ENCODE data around the gene TLCD5. TPM values are rescaled to one million over a fixed set of nuclear protein-coding genes. Genes with fewer than 3 reads are reported as not detected.

TLCD5 gene
- total RNA-seq, 3 donors from 2014 or later, result 2.9 to 8.2 (median 6.9) TPM

GRCh38 chr11:120333801-120334200 is 8.7 kb downstream of the TLCD5 start:
- H3K36me3 ChIP-seq, result no peaks in the 10 kb centered on the region
- no peaks in the 10 kb centered on the region for H3K27me3 ChIP-seq
- peaks cover 0 to 9% of the 10 kb centered on the region in 2 donors for H3K4me1 ChIP-seq
- no peak for DNase-seq (ENCODE audit: low spot score in 2 of 2)
- H3K4me3 ChIP-seq, result no peak overlapping the region
- H3K9me3 ChIP-seq, result no peaks in the 10 kb centered on the region
- H3K27ac ChIP-seq, result peak overlapping the region; percentile 68 to 98
- TF ChIP-seq POLR2AphosphoS5 (IDR thresholded peaks at IDR 0.05) (no peak), POLR2A (IDR thresholded peaks at IDR 0.05) (no peak), CTCF (IDR thresholded peaks at IDR 0.05) (no peak)
- intact Hi-C loops (cut with DNase I; ENCODE audit: low total_unique reads), result no loop called here

GRCh38 chr11:120334332-120334731 is 9.2 kb downstream of the TLCD5 start:
- Histone ChIP-seq H3K27me3 (no peaks in the 10 kb centered on the region), H3K27ac (peak overlapping the region; percentile 68 to 98), H3K9me3 (no peaks in the 10 kb centered on the region), H3K36me3 (no peaks in the 10 kb centered on the region), H3K4me1 (peaks cover 0 to 10% of the 10 kb centered on the region in 2 donors), H3K4me3 (no peak overlapping the region)
- intact Hi-C loops (cut with DNase I; ENCODE audit: low total_unique reads), result no loop called here
- TF ChIP-seq POLR2A (IDR thresholded peaks at IDR 0.05) (no peak), POLR2AphosphoS5 (IDR thresholded peaks at IDR 0.05) (no peak), CTCF (IDR thresholded peaks at IDR 0.05) (no peak)
- no peak for DNase-seq (ENCODE audit: low spot score in 2 of 2)

GRCh38 chr11:120334894-120335462 is 9.9 kb downstream of the TLCD5 start:
- peak in 2 of 3 donors; percentile 64 for TF ChIP-seq CTCF (IDR thresholded peaks at IDR 0.05)
- peak in 2 of 3 donors; percentile 67 to 71 for TF ChIP-seq POLR2AphosphoS5 (IDR thresholded peaks at IDR 0.05)
- peak; percentile 29 for TF ChIP-seq POLR2A (IDR thresholded peaks at IDR 0.05)
- Histone ChIP-seq H3K9me3 (no peaks in the 10 kb centered on the region), H3K27me3 (no peaks in the 10 kb centered on the region), H3K4me1 (peaks cover 3 to 10% of the 10 kb centered on the region in 2 donors), H3K4me3 (peak overlapping the region; percentile 87 to 91 (median 90)), H3K36me3 (no peaks in the 10 kb centered on the region), H3K27ac (peak overlapping the region; percentile 98)
- DNase-seq (ENCODE audit: low spot score in 2 of 2), result peak in 1 of 2 donors; percentile 67
- intact Hi-C loops (cut with DNase I; ENCODE audit: low total_unique reads), result no loop called here

- H3K36me3 ChIP-seq, result no peaks in the 10 kb centered on the region
- TF ChIP-seq CTCF (IDR thresholded peaks at IDR 0.05), result no peak
- no peak for TF ChIP-seq POLR2AphosphoS5 (IDR thresholded peaks at IDR 0.05)
- no peak for TF ChIP-seq POLR2A (IDR thresholded peaks at IDR 0.05)
- no peaks in the 10 kb centered on the region for H3K9me3 ChIP-seq
- peaks cover 4 to 10% of the 10 kb centered on the region in 2 donors for H3K4me1 ChIP-seq
- intact Hi-C loops (cut with DNase I; ENCODE audit: low total_unique reads), result no loop called here
- peak overlapping the region; percentile 98 for H3K27ac ChIP-seq
- peak overlapping the region; percentile 87 to 91 (median 90) for H3K4me3 ChIP-seq
- no peak for DNase-seq (ENCODE audit: low spot score in 2 of 2)
- H3K27me3 ChIP-seq, result no peaks in the 10 kb centered on the region
These were observed 10.4 kb downstream of the TLCD5 start for GRCh38 chr11:120335556-120335907.

GRCh38 chr11:120335908-120336640 is 11.0 kb downstream of the TLCD5 start, which contains the start of gene ARHGEF12:
Gene ARHGEF12 (plus strand): TSS chr11:120336413. CDS start chr11:120337244, 831 bp downstream.
- H3K9me3 ChIP-seq, result no peaks in the 10 kb centered on the region
- peak; percentile 92 to 95 for DNase-seq (ENCODE audit: low spot score in 2 of 2)
- intact Hi-C loops (cut with DNase I; ENCODE audit: low total_unique reads), result no loop called here
- H3K4me3 ChIP-seq, result peak within 1 kb of the TSS; percentile 87 to 91 (median 90)
- H3K36me3 ChIP-seq, result no peaks in the 10 kb centered on the region
- H3K27me3 ChIP-seq, result no peaks in the 10 kb centered on the region
- no peak for TF ChIP-seq CTCF (IDR thresholded peaks at IDR 0.05)
- TF ChIP-seq POLR2AphosphoS5 (IDR thresholded peaks at IDR 0.05), result peak; percentile 67 to 87 (median 81)
- peak; percentile 72 for TF ChIP-seq POLR2A (IDR thresholded peaks at IDR 0.05)
- H3K27ac ChIP-seq, result peak within 1 kb of the TSS; percentile 98
- H3K4me1 ChIP-seq, result peaks cover 4 to 10% of the 10 kb centered on the region in 2 donors
